ENCODE measurements around the gene OBP2A. TPM values are rescaled to one million over a fixed set of nuclear protein-coding genes. Genes with fewer than 3 reads are reported as not detected.

The OBP2A gene
- total RNA-seq, 1 donor from 2014 or later, result not detected

DNA sequence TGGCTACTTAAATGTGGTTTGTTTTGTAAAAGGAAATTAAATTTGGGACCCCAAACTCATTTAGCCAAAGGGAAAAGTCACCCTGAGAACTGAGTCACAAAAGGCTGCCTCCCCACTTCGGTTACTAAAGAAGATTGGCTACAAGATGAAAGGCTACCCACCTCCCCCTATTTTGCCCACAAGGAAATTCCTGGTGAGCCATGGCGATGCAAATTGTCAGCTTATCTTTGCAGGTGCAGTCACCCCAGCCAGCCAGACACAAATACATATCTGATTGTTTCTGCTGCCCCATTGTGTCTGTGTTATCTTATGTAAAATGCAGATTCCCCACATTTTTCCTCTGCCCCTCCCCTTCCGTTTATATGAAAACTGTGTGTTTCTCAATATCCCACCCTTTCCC lies 24.5 kb downstream of the OBP2A start:
- no peak overlapping the region for H3K4me3 Mint-ChIP-seq

DNA sequence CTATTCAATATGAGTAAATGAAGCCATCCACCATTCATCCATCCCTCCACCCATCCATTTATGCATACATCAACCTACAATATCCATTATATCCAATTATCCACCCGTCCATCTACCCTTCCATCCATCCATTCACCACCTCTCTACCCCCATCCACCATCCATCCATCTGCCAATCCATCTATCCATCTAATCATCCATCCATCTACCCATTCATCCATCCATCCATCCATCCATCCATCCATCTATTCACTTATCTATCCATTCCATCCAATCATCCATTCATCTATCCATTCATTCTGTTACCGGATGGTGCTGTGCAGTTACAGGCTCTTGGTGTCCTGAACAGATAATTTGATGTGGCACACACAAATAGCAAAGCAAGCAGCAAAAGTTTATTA lies 26.3 kb downstream of the OBP2A start:
- intact Hi-C loops (cut with micrococcal nuclease), result no loop called here
- no peaks in the 10 kb centered on the region for H3K9me3 Mint-ChIP-seq
- no peak for DNase-seq (ENCODE audit: low spot score)
- no peaks in the 10 kb centered on the region for H3K36me3 Mint-ChIP-seq (ENCODE audit: low read depth)
- H3K4me3 Mint-ChIP-seq, result no peak overlapping the region
- H3K27me3 Mint-ChIP-seq (ENCODE audit: insufficient read depth), result peaks cover 4% of the 10 kb centered on the region
- H3K27ac Mint-ChIP-seq, result no peak overlapping the region
- no peaks in the 10 kb centered on the region for H3K4me1 Mint-ChIP-seq (ENCODE audit: low read depth)

More for the DNA sequence above, 24.5 kb downstream of the OBP2A start:
- intact Hi-C loops (cut with micrococcal nuclease), result no loop called here
- peaks cover 4% of the 10 kb centered on the region for H3K27me3 Mint-ChIP-seq (ENCODE audit: insufficient read depth)
- no peaks in the 10 kb centered on the region for H3K9me3 Mint-ChIP-seq
- no peaks in the 10 kb centered on the region for H3K36me3 Mint-ChIP-seq (ENCODE audit: low read depth)
- H3K4me1 Mint-ChIP-seq (ENCODE audit: low read depth), result no peaks in the 10 kb centered on the region
- no peak for DNase-seq (ENCODE audit: low spot score)
- H3K27ac Mint-ChIP-seq, result no peak overlapping the region

DNA sequence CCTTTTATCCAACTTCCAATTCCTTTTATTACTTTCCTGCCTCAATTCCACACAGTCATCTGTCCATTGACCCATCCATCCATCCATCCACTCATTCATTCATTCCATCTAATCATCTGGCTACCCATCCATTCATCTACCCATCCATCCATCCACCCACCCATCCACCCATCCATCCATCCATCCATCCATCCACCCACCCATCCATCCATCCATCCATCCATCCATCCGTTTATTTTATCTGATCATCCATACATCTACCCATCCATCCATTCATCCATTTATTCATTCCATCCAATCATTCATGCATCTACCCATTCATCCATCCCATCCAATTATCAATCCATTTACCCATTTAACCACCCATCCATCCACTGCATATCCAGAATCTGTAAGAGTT lies 27.2 kb downstream of the OBP2A start:
- Mint-ChIP-seq H3K9me3 (no peaks in the 10 kb centered on the region), H3K4me3 (no peak overlapping the region), H3K27ac (no peak overlapping the region), H3K27me3 (ENCODE audit: insufficient read depth) (peaks cover 4% of the 10 kb centered on the region), H3K36me3 (ENCODE audit: low read depth) (no peaks in the 10 kb centered on the region), H3K4me1 (ENCODE audit: low read depth) (no peaks in the 10 kb centered on the region)
- DNase-seq (ENCODE audit: low spot score), result no peak
- intact Hi-C loops (cut with micrococcal nuclease), result no loop called here

DNA sequence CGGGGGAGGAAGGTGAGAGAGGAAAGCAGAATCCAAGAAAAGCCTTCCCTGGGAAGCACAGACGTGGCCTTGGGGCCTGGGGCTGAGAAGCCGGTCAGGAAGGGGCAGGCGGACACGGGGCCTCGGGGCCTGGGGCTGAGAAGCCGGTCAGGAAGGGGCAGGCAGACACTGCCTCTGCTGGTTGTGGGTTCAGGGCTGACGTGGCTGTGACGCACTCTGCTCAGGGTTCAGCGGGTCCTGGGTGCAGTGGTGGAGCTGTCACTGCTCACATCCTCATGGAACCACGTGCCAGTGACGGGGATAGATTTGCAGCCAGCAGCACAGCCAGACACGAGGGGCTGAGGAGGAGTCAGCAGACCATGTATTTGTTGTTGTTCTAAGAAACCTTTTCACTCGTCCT lies 28.4 kb downstream of the OBP2A start:
- intact Hi-C loops (cut with micrococcal nuclease), result no loop called here
- no peak overlapping the region for H3K27ac Mint-ChIP-seq
- no peaks in the 10 kb centered on the region for H3K4me1 Mint-ChIP-seq (ENCODE audit: low read depth)
- no peak overlapping the region for H3K4me3 Mint-ChIP-seq
- H3K9me3 Mint-ChIP-seq, result no peaks in the 10 kb centered on the region
- H3K36me3 Mint-ChIP-seq (ENCODE audit: low read depth), result no peaks in the 10 kb centered on the region
- no peak for DNase-seq (ENCODE audit: low spot score)
- H3K27me3 Mint-ChIP-seq (ENCODE audit: insufficient read depth), result peaks cover under 1% of the 10 kb centered on the region

DNA sequence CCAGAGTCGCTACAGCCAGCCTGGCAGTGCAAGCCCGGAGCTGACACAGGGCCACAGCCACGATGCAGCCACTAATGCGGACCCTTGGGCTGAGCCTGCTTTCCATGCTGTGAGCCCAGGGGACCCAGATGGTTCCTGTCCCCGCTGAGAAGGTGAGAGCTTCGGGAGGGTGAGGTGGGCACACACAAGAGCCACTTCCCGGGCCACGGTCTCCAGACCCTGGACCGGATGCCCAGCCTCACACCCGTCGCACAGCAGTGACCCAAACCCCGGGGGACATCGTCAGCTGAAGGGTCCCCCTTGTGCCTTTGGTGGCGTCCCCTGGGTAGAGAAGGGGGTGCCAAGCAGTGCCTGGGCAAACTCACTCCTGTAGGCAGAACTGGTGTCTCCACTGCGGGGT lies 29.0 kb downstream of the OBP2A start:
- no peaks in the 10 kb centered on the region for H3K36me3 Mint-ChIP-seq (ENCODE audit: low read depth)
- H3K4me3 Mint-ChIP-seq, result no peak overlapping the region
- no peak for DNase-seq (ENCODE audit: low spot score)
- no peak overlapping the region for H3K27ac Mint-ChIP-seq
- H3K27me3 Mint-ChIP-seq (ENCODE audit: insufficient read depth), result no peaks in the 10 kb centered on the region
- no peaks in the 10 kb centered on the region for H3K4me1 Mint-ChIP-seq (ENCODE audit: low read depth)
- H3K9me3 Mint-ChIP-seq, result no peaks in the 10 kb centered on the region
- intact Hi-C loops (cut with micrococcal nuclease), result no loop called here

DNA sequence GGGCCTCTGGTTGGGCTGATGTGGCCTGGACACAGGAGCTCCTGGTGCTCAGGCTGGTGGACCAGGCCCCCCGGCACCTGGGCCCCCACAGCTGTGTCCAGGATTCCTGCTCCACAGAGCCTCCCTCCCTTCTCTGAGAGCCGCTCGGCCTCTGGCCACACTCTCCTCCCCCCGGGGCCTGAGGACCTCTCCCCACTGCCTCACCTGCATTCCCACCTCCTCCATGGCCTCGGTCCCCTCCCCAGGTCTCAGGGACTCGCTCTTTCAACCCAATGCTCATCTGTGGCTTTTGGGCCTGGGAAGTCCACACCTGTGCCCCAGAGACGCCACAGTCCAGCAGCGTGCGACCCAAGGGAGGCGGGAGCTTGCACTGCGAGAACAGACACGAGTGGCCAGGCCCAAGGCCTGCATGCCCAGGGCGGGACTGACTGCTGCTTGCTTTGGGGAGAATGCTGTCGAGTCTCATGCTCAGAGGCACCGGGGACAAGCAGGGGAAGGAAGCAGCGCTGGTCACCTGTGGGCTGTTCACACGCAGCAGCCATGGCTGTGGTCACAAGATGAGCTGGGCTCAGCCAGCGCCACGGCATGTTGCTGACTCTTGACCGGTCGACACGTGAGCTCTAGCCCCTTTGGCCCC lies 30.2 kb downstream of the OBP2A start:
- no peaks in the 10 kb centered on the region for H3K36me3 Mint-ChIP-seq (ENCODE audit: low read depth)
- no peak overlapping the region for H3K27ac Mint-ChIP-seq
- intact Hi-C loops (cut with micrococcal nuclease), result no loop called here
- H3K27me3 Mint-ChIP-seq (ENCODE audit: insufficient read depth), result no peaks in the 10 kb centered on the region
- no peaks in the 10 kb centered on the region for H3K9me3 Mint-ChIP-seq
- H3K4me1 Mint-ChIP-seq (ENCODE audit: low read depth), result no peaks in the 10 kb centered on the region
- DNase-seq (ENCODE audit: low spot score), result no peak
- no peak overlapping the region for H3K4me3 Mint-ChIP-seq

DNA sequence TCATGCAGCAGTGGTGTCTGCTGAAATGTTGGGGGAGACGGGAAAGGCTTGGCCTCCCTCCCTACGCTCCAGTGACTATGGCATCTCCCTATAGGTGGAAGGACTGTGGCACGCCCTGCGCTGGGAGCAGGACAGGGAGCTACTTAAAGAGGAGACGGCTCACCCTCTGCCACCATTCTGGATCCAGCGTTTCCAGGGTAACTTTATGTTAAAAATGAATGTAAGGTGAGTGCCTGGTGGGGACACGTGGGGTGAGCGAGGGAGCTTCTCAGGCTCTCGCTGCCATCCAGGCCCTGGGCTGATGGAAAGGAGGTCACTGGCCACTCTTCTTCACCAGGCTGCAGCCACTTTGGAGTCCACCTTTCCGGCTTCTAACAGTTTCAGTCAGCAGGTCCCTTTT lies 31.3 kb downstream of the OBP2A start:
- no peaks in the 10 kb centered on the region for H3K36me3 Mint-ChIP-seq (ENCODE audit: low read depth)
- intact Hi-C loops (cut with micrococcal nuclease), result no loop called here
- no peaks in the 10 kb centered on the region for H3K27me3 Mint-ChIP-seq (ENCODE audit: insufficient read depth)
- DNase-seq (ENCODE audit: low spot score), result no peak
- H3K4me3 Mint-ChIP-seq, result no peak overlapping the region
- no peak overlapping the region for H3K27ac Mint-ChIP-seq
- no peaks in the 10 kb centered on the region for H3K9me3 Mint-ChIP-seq
- H3K4me1 Mint-ChIP-seq (ENCODE audit: low read depth), result no peaks in the 10 kb centered on the region

DNA sequence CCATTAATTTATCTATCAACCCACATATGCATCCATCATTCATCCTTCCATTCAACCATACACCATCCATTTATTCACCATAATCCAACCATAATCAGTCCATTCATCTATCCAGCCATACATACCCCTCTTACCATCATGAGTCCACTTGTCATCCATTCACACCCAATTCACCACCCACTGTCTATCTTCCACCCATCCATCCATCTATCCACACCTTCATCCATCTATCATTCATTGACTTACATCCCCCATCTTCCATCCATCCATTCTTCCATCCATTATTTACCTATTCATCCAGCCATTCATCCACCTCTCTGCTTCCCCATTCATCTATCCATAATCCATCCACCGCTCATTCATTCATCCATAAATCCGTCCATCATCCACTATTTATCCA lies 33.4 kb downstream of the OBP2A start:
- Mint-ChIP-seq H3K36me3 (ENCODE audit: low read depth) (no peaks in the 10 kb centered on the region), H3K9me3 (no peaks in the 10 kb centered on the region), H3K4me1 (ENCODE audit: low read depth) (no peaks in the 10 kb centered on the region)

DNA sequence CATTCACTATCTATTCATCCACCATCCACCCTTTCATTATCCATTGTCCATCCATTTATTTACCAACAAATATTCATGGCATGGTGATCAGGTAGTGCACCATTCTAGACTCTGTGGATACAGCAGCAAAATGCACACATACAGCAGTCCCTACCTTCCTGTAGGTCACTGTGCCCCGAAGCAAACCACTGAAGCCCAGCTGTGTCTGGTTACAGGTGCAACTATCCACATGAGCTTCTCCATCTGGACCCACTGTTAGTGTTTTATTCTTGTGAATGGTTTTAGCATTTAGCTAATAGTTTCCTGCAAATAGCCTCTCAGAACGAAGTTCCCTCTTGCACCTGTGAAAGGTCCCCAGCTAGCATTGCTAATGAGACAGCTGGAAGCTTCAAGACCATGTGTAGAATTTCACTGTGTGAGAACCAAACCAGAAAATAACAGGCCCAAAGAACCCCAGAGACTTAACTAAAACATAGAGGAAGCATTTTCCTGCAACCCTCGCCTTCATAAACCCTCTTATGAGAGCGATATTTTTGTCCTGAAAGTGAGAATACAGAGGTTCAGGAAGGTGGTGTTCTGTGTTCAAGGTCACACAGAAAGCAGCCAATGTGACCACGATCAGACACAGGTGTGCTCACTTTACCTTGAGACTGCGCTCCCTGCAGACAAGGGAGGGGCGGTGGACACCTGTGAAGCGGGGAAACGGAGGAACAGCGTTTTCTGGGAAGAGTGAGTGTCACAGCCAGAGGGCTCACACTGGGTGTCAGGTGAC lies 34.1 kb downstream of the OBP2A start:
- no peak for DNase-seq (ENCODE audit: low spot score)
- Mint-ChIP-seq H3K36me3 (ENCODE audit: low read depth) (no peaks in the 10 kb centered on the region), H3K27me3 (ENCODE audit: insufficient read depth) (no peaks in the 10 kb centered on the region), H3K4me3 (no peak overlapping the region), H3K9me3 (no peaks in the 10 kb centered on the region), H3K27ac (no peak overlapping the region), H3K4me1 (ENCODE audit: low read depth) (no peaks in the 10 kb centered on the region)
- intact Hi-C loops (cut with micrococcal nuclease), result no loop called here

More for the DNA sequence above, 33.4 kb downstream of the OBP2A start:
- Mint-ChIP-seq H3K27ac (no peak overlapping the region), H3K27me3 (ENCODE audit: insufficient read depth) (no peaks in the 10 kb centered on the region), H3K4me3 (no peak overlapping the region)
- DNase-seq (ENCODE audit: low spot score), result no peak
- intact Hi-C loops (cut with micrococcal nuclease), result no loop called here

DNA sequence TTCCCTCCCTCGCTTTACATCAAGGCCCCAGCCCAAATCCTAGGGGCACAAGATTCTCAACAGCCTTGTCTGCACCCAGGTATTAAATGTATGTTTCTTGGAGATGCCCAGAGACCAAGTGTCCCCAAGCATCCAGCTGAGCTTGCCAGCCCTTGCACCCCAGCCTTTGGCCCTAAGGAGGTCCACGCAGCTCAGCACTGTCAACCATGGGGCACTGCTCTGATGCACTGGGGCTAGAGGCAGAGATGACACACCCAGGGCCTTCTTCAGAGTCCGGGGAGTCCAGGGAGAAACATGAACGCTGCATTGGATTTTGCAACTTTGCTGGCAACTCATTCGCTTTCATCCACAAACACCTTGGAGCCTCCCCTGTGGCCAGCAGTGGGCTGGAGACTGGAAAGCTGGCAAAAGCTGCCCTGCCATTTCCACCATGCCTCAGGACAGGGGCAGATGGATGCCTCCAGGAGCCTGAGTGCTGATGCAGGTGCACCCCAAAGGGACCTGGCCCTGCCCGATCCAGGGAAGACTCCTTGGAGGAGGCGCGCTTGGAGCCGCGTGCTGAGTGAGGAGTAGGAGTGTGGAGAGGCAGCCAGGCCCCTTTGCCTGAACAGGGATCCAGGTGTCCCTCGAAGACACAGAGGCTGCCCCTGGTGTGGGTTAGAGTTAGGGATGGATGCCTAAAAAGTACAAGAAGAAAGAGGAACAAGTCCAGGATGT lies 34.9 kb downstream of the OBP2A start:
- DNase-seq (ENCODE audit: low spot score), result no peak
- Mint-ChIP-seq H3K4me3 (no peak overlapping the region), H3K36me3 (ENCODE audit: low read depth) (no peaks in the 10 kb centered on the region), H3K4me1 (ENCODE audit: low read depth) (no peaks in the 10 kb centered on the region), H3K27me3 (ENCODE audit: insufficient read depth) (no peaks in the 10 kb centered on the region), H3K27ac (no peak overlapping the region), H3K9me3 (no peaks in the 10 kb centered on the region)
- intact Hi-C loops (cut with micrococcal nuclease), result no loop called here

DNA sequence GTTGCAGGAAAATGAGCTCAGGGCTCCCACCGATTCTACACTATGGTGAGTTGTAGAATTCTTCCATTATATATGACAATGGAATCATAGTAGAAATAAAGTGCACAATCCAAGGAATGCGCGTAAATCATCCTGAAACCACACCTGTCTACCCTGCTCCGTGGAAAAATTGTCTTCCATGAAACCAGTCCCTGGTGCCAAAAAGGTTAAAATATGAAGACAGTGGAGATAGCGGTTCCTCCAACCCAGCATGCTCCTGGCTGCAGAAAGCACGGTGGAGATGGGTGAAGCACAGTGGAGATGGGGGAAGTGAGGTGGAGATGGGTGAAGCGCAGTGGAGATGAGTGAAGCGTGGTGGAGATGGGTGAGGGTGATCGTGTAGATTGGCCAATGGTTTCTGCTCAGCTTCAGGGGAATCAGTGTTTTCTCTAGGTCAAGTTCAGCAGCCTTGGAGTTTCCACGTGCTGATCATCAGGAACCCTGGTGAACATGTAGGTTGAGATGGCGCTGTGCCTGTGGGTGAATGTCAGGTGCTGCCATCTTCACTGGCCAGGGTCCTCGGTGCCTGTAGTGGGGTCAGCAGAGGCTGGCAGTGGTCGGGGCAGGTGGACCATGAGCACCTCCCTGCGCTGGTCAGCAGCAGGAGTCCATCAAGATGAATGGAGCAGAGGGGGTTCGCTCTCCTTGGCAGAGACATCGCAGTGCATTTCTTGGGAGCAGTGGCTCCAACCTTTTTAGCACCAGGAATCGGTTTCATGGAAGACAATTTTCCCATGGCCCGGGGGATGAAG lies 35.9 kb downstream of the OBP2A start:
- intact Hi-C loops (cut with micrococcal nuclease), result no loop called here
- Mint-ChIP-seq H3K36me3 (ENCODE audit: low read depth) (no peaks in the 10 kb centered on the region), H3K4me3 (no peak overlapping the region), H3K9me3 (no peaks in the 10 kb centered on the region), H3K4me1 (ENCODE audit: low read depth) (no peaks in the 10 kb centered on the region), H3K27ac (no peak overlapping the region), H3K27me3 (ENCODE audit: insufficient read depth) (no peaks in the 10 kb centered on the region)
- DNase-seq (ENCODE audit: low spot score), result no peak

DNA sequence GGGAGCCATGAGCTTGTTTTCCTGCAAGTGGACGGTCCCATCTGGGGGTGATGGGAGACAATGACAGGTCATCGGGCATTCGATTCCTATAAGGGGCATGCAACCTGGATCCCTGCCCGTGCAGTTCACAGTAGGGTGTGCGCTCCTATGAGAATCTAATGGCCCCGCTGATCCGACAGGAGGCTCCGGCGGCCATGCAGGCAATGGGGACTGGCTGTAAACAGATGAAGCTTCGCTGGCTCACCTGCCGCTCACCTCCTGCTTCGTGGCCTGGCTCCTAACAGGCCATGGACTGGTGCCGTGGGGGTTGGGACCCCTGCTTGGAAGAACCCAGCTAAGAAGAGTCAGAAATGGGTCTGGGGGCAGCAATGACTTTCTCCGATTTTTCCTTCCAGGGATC lies 36.6 kb downstream of the OBP2A start:
- Mint-ChIP-seq H3K27me3 (ENCODE audit: insufficient read depth) (no peaks in the 10 kb centered on the region), H3K9me3 (no peaks in the 10 kb centered on the region), H3K4me1 (ENCODE audit: low read depth) (no peaks in the 10 kb centered on the region), H3K4me3 (no peak overlapping the region), H3K36me3 (ENCODE audit: low read depth) (no peaks in the 10 kb centered on the region), H3K27ac (no peak overlapping the region)
- no peak for DNase-seq (ENCODE audit: low spot score)
- intact Hi-C loops (cut with micrococcal nuclease), result no loop called here

All from activated T-helper 1 cell treated with anti-CD3 and anti-CD28 coated beads, Interleukin-12 subunit alpha, Interleukin-12 subunit beta, Interleukin-2, Interleukin-4 antibody, amounts not matched to agents 30 ng/mL and 10 ng/mL and 1 ng/mL, durations not matched to agents 14 hours and 24 hours and 36 hours (primary cell).